K562 (cell line): Measurements from ENCODE around the gene KCNJ4. TPM values are rescaled to one million over a fixed set of nuclear protein-coding genes. Genes with fewer than 3 reads are reported as not detected.
A peak's percentile ranks its signal among the peaks of the same experiment; 100 is the strongest.

Experiments used
- ARID1B ChIP-seq: fragments of 450-650 bp; IDR thresholded peaks from 2 replicates; pipeline ENCODE4 v1.6.1; 2016; ENCODE audit warnings: antibody characterized with exemption, mild to moderate bottlenecking, inconsistent platforms
- CBFA2T3 ChIP-seq: fragments of 450-650 bp; IDR thresholded peaks from 2 replicates; pipeline ENCODE4 v1.6.1; 2017
- CEBPB ChIP-seq: fragments of 450-650 bp; IDR thresholded peaks from 2 replicates; pipeline ENCODE4 v1.6.1; 2016; ENCODE audit warnings: missing genetic modification characterization, missing compliant biosample characterization
- CHCHD3 ChIP-seq: fragments of 250-450 bp; sonication (Bioruptor Pico); IDR thresholded peaks from 2 replicates; pipeline ENCODE4 v2.1.2; 2022; ENCODE audit warnings: mild to moderate bottlenecking
- FOXK2 ChIP-seq, 2 experiments: fragments of 450-650 bp; IDR thresholded peaks in 1 of 2; conservative IDR thresholded peaks in 1 of 2; 2 replicates each; pipeline ENCODE4 v1.6.1; 2016; ENCODE audit warnings: low read depth in 2 of 2, mild to moderate bottlenecking in 1 of 2
- HDAC3 ChIP-seq: fragments of 450-650 bp; IDR thresholded peaks from 2 replicates; pipeline ENCODE4 v1.6.1; 2018; ENCODE audit warnings: borderline replicate concordance, mild to moderate bottlenecking, moderate library complexity; ENCODE audit not compliant: partially characterized antibody
- ID3 ChIP-seq, 2 experiments: fragments of 250-450 bp in 1 of 2; fragments of 450-650 bp in 1 of 2; sonication (Bioruptor Pico) in 1 of 2; IDR thresholded peaks; 2 replicates each; pipeline versions ENCODE4 v1.6.1 to v1.8.0; 2016 to 2021; ENCODE audit warnings: mild to moderate bottlenecking in 2 of 2, moderate library complexity in 2 of 2, missing compliant biosample characterization in 1 of 2, missing genetic modification characterization in 1 of 2
- ILK ChIP-seq: fragments of 450-650 bp; IDR thresholded peaks from 2 replicates; pipeline ENCODE4 v1.6.1; 2016; ENCODE audit warnings: missing genetic modification characterization, low read depth, mild to moderate bottlenecking, missing compliant biosample characterization, moderate library complexity, borderline replicate concordance
- PBX2 ChIP-seq, 2 experiments: IDR thresholded peaks in 1 of 2; conservative IDR thresholded peaks in 1 of 2; 2 replicates each; pipeline ENCODE4 v1.6.1; 2016; ENCODE audit warnings: low read depth in 2 of 2, mild to moderate bottlenecking in 1 of 2, missing compliant biosample characterization in 1 of 2, missing genetic modification characterization in 1 of 2, moderate library complexity in 1 of 2
- POLR2A ChIP-seq: fragments of 450-650 bp; conservative IDR thresholded peaks from 2 replicates; pipeline ENCODE4 v1.6.1; 2016
- POLR2G ChIP-seq: fragments of 200-400 bp; formaldehyde crosslinking; IDR thresholded peaks from 2 replicates; pipeline ENCODE4 v1.6.1; 2017; ENCODE audit warnings: low read depth, mild to moderate bottlenecking, antibody characterized with exemption, low read length, moderate library complexity
- SAFB2 ChIP-seq: fragments of 200-400 bp; formaldehyde crosslinking; IDR thresholded peaks from 2 replicates; pipeline ENCODE4 v1.6.1; 2018; ENCODE audit warnings: borderline replicate concordance, low read length, low read depth, moderate library complexity; ENCODE audit not compliant: severe bottlenecking
- SRSF3 ChIP-seq: fragments of 200-400 bp; formaldehyde crosslinking; IDR thresholded peaks from 2 replicates; pipeline ENCODE4 v1.6.1; 2016; ENCODE audit warnings: mild to moderate bottlenecking, low read length, moderate library complexity; ENCODE audit not compliant: insufficient read depth
- TBP ChIP-seq: optimal IDR thresholded peaks from 2 replicates; pipeline ENCODE3; 2011; ENCODE audit warnings: low read depth, low read length, improper control_type of control experiment
- TEAD4 ChIP-seq, 2 experiments: sonication (generic) in 1 of 2; formaldehyde crosslinking in 1 of 2; IDR thresholded peaks; 2 replicates each; pipeline versions ENCODE4 v1.6.1 to v1.8.0; 2012 to 2022; ENCODE audit warnings: borderline replicate concordance in 1 of 2, inconsistent platforms in 1 of 2, low read length in 1 of 2, mild to moderate bottlenecking in 1 of 2, missing genetic modification reagents in 1 of 2
- U2AF1 ChIP-seq: fragments of 200-400 bp; formaldehyde crosslinking; optimal IDR thresholded peaks from 2 replicates; pipeline ENCODE3; 2017; ENCODE audit warnings: mild to moderate bottlenecking, low read depth, low read length, moderate library complexity
- ZNF277 ChIP-seq: fragments of 250-450 bp; sonication (Bioruptor Pico); IDR thresholded peaks from 2 replicates; pipeline ENCODE4 v1.8.0; 2022; ENCODE audit warnings: inconsistent platforms, mild to moderate bottlenecking, moderate library complexity, borderline replicate concordance
- polyA plus RNA-seq, 8 experiments: library from polyadenylated mRNA; depleted of rRNA in 4 of 8; stranded (reverse) in 5 of 8; unstranded in 3 of 8; fragments of >200 nt; fragmentation: Nextera tagmentation in 2 of 8; fragmentation: Illumina TruSeq in 1 of 8; extraction: Ambion mirVana in 2 of 8; extraction: Trizol in 1 of 8; gene quantifications; 2 replicates each; pipeline versions ENCODE4 v1.2.1 to v1.2.3, GENCODE V29; 2011 to 2014; ENCODE audit warnings: inconsistent platforms in 1 of 8, missing spikeins in 1 of 8
- total RNA-seq, 7 experiments: library from RNA; depleted of rRNA in 6 of 7; stranded (reverse); fragments of >200 nt in 6 of 7; fragmentation: Illumina TruSeq in 2 of 7; extraction: Trizol in 2 of 7; gene quantifications; 2 replicates each; pipeline versions ENCODE4 v1.2.1 to v1.2.3, GENCODE V29; 2011 to 2021; ENCODE audit warnings: low replicate concordance in 1 of 7

Gene KCNJ4
- total and polyA plus RNA-seq, 9 of the 15 experiments (the other 6 are each of a cell fraction or from before 2014, with no cell fraction given): 0.07 to 0.55 (median 0.09) TPM; not detected in 4

- no peak for TF ChIP-seq ZNF277 (CRISPR knock-in tag)
- TF ChIP-seq POLR2A: no peak
- TF ChIP-seq SRSF3: no peak
- TF ChIP-seq U2AF1: no peak
- TF ChIP-seq POLR2G: peak; percentile 57
- TF ChIP-seq CEBPB (tag): no peak
- no peak for TF ChIP-seq ID3 (CRISPR knock-in tag; IDR thresholded peaks at IDR 0.05)
- 0 out of 2 replicates have a peak, but pooled peaks have one; percentile 30 for TF ChIP-seq ID3 (tag; IDR thresholded peaks at IDR 0.05)
- TF ChIP-seq CBFA2T3: no peak
- peak; percentile 55; the same call in 1 of the 2 replicates for TF ChIP-seq PBX2 (CRISPR knock-in tag; IDR thresholded peaks at IDR 0.05; ENCODE audit: low read depth)
- peak; percentile 85 for TF ChIP-seq PBX2 (tag; conservative IDR thresholded peaks at IDR 0.05; ENCODE audit: low read depth)
- no peak for TF ChIP-seq TEAD4 (IDR thresholded peaks at IDR 0.05; ENCODE audit: low read length)
- no peak for TF ChIP-seq TEAD4 (CRISPR knock-in tag; IDR thresholded peaks at IDR 0.05; ENCODE audit: borderline replicate concordance)
- no peak for TF ChIP-seq ILK (tag)
- TF ChIP-seq ARID1B: no peak
- TF ChIP-seq TBP: peak; percentile 32
- peak in 1 of 2 experiments; percentile 96; a peak in 2 of 4 replicates for TF ChIP-seq FOXK2 (conservative IDR thresholded peaks at IDR 0.05 in 1 of 2, IDR thresholded peaks at IDR 0.05 in 1 of 2; ENCODE audit: low read depth in 2 of 2)
- TF ChIP-seq HDAC3: peak; percentile 32
- TF ChIP-seq SAFB2: no peak
- TF ChIP-seq CHCHD3 (CRISPR knock-in tag): no peak
Observed at GRCh38 chr22:38462960-38463784, 8.2 kb upstream of the KCNJ4 start (continued).
